Stomach (tissue), 9 donors: Measurements from ENCODE around the gene PRAC2. TPM values are rescaled to one million over a fixed set of nuclear protein-coding genes. Genes with fewer than 3 reads are reported as not detected.

Experiments used
- DNase-seq, 2 donors: peaks; one replicate each; pipeline versions ENCODE4 v3.0.0 to v3.0.0-alpha.2; 2013 to 2019
- H3K27ac ChIP-seq, 5 donors: fragments of 200-600 bp in 4 of 5; sonication (generic) in 4 of 5; one replicate each; pipeline ENCODE4 v1.5.1; 2013 to 2019; ENCODE audit warnings: mild to moderate bottlenecking in 1 of 5, moderate library complexity in 1 of 5
- H3K27me3 ChIP-seq, 3 donors: fragments of 200-600 bp; sonication (generic); one replicate each; pipeline ENCODE4 v1.5.1; 2017 to 2019; ENCODE audit warnings: mixed run types in 1 of 3
- H3K36me3 ChIP-seq, 4 donors: fragments of 200-600 bp; sonication (generic); 1 replicate in 3 of 4; 2 replicates in 1 of 4; pipeline ENCODE4 v1.5.1; 2016 to 2019
- H3K4me1 ChIP-seq, 4 donors: fragments of 200-600 bp; sonication (generic); one replicate each; pipeline ENCODE4 v1.5.1; 2016 to 2019
- H3K4me3 ChIP-seq, 4 donors: fragments of 200-600 bp; sonication (generic) in 3 of 4; one replicate each; pipeline ENCODE4 v1.5.1; 2016 to 2019; ENCODE audit warnings: mild to moderate bottlenecking in 1 of 4
- H3K9me3 ChIP-seq, 4 donors: fragments of 200-600 bp; sonication (generic); one replicate each; pipeline ENCODE4 v1.5.1; 2016 to 2019
- CTCF ChIP-seq, 7 experiments: fragments of 450-650 bp in 4 of 7; fragments of 200-600 bp in 3 of 7; sonication (generic) in 3 of 7; IDR thresholded peaks; one replicate each; pipeline ENCODE4 v1.5.1; 2016 to 2019; ENCODE audit warnings: antibody characterized with exemption in 7 of 7, control low read depth in 2 of 7, mild to moderate bottlenecking in 1 of 7
- EP300 ChIP-seq: sonication (generic); formaldehyde crosslinking; IDR thresholded peaks from one replicate; pipeline ENCODE4 v1.6.1; 2017; ENCODE audit warnings: antibody characterized with exemption
- POLR2A ChIP-seq, 4 donors: fragments of 450-650 bp; IDR thresholded peaks; one replicate each; pipeline ENCODE4 v1.6.1; 2016; ENCODE audit warnings: antibody characterized with exemption in 4 of 4, control low read depth in 2 of 4, mild to moderate bottlenecking in 1 of 4, moderate library complexity in 1 of 4
- POLR2AphosphoS5 ChIP-seq, 3 donors: sonication (generic); formaldehyde crosslinking; IDR thresholded peaks; one replicate each; pipeline ENCODE4 v1.6.1; 2016; ENCODE audit warnings: antibody characterized with exemption in 3 of 3
- WGBS, 5 donors: extraction: QIAGEN DNeasy Blood & Tissue Kit in 3 of 5; methylation state at CpG; one replicate each; pipeline versions ENCODE4 v1.1.5 to v1.1.7; 2013 to 2018; 5-methylcytosine and 5-hydroxymethylcytosine counted together
- intact Hi-C: fragments of 100-400 bp; cut with DNase I; formaldehyde crosslinking; loops from one replicate; pipeline ENCODE4 v1.15.1; 2023; ENCODE audit warnings: low total_unique reads
- polyA plus RNA-seq, 3 donors: library from polyadenylated mRNA; stranded (reverse); fragments of 200-250 nt; gene quantifications; one replicate each; pipeline ENCODE4 v1.2.3, GENCODE V29; 2013
- total RNA-seq, 5 donors: library from RNA; depleted of rRNA; stranded (reverse); fragments of >200 nt; gene quantifications; one replicate each; pipeline versions ENCODE4 v1.1.0 to v1.2.3, GENCODE V29; 2014 to 2016
- donor health status: healthy with polysubstance abuse.
- donor health status: Bipolar disorder and iron deficiency.
- donor health status: healthy.

Gene PRAC2
- total and polyA plus RNA-seq, 8 donors: not detected

GRCh38 chr17:48726114-48726915 is 3.3 kb downstream of the PRAC2 start:
- H3K27me3 ChIP-seq: peaks cover 41 to 100% (median 97%) of the 10 kb centered on the region in 3 donors
- peaks cover 16 to 47% (median 39%) of the 10 kb centered on the region in 4 donors for H3K4me1 ChIP-seq
- H3K4me3 ChIP-seq: no peak overlapping the region
- 10 to 16% (median 15%) methylated on average over 19 to 20 of the region's 20 CpGs for whole genome bisulfite sequencing, 5 donors
- DNase-seq: no peak
- H3K9me3 ChIP-seq: no peaks in the 10 kb centered on the region
- no peaks in the 10 kb centered on the region for H3K36me3 ChIP-seq
- no peak overlapping the region for H3K27ac ChIP-seq
- intact Hi-C loops: loop anchor here (10.0 kb wide), 2 partner anchors 68 to 158 kb away; no protein-coding TSS in a partner anchor
- TF ChIP-seq CTCF (IDR thresholded peaks at IDR 0.05): no peak
- TF ChIP-seq POLR2AphosphoS5 (IDR thresholded peaks at IDR 0.05): no peak
- TF ChIP-seq POLR2A (IDR thresholded peaks at IDR 0.05): no peak
- no peak for TF ChIP-seq EP300

- Histone ChIP-seq H3K4me3 (no peak overlapping the region), H3K36me3 (no peaks in the 10 kb centered on the region), H3K4me1 (peaks cover 16 to 47% (median 39%) of the 10 kb centered on the region in 4 donors), H3K27ac (no peak overlapping the region), H3K9me3 (no peaks in the 10 kb centered on the region), H3K27me3 (peaks cover 41 to 100% (median 97%) of the 10 kb centered on the region in 3 donors)
- DNase-seq: no peak
- intact Hi-C loops: loop anchor here (10.0 kb wide), 2 partner anchors 68 to 158 kb away; no protein-coding TSS in a partner anchor
- TF ChIP-seq EP300 (no peak), CTCF (IDR thresholded peaks at IDR 0.05) (no peak)
- WGBS, 5 donors: 6 to 9% (median 8%) methylated on average over 17 to 20 of the region's 20 CpGs
These were observed 3.9 kb downstream of the PRAC2 start for GRCh38 chr17:48726916-48727286.

- intact Hi-C loops: loop anchor here (10.0 kb wide), 2 partner anchors 67 to 157 kb away; no protein-coding TSS in a partner anchor
- 33 to 43% (median 34%) methylated on average over 5 to 9 of the region's 9 CpGs for WGBS, 5 donors
- H3K4me3 ChIP-seq: no peak overlapping the region
- DNase-seq: no peak
- H3K9me3 ChIP-seq: no peaks in the 10 kb centered on the region
- TF ChIP-seq POLR2AphosphoS5 (IDR thresholded peaks at IDR 0.05): no peak
- no peak for TF ChIP-seq POLR2A (IDR thresholded peaks at IDR 0.05)
- TF ChIP-seq CTCF (IDR thresholded peaks at IDR 0.05): no peak
- TF ChIP-seq EP300: no peak
- H3K4me1 ChIP-seq: peaks cover 16 to 46% (median 38%) of the 10 kb centered on the region in 4 donors
- H3K36me3 ChIP-seq: no peaks in the 10 kb centered on the region
- no peak overlapping the region for H3K27ac ChIP-seq
- H3K27me3 ChIP-seq: peaks cover 38 to 100% (median 97%) of the 10 kb centered on the region in 3 donors
These were observed 4.6 kb downstream of the PRAC2 start for GRCh38 chr17:48727415-48728175.
